Measurements from ENCODE around the gene CLEC3B.
"Not testable (repeated sequence)": the region's sequence is repeated elsewhere in the genome, so short reads cannot be mapped to it uniquely, and the experiment has no call there.

Gene CLEC3B

DNA sequence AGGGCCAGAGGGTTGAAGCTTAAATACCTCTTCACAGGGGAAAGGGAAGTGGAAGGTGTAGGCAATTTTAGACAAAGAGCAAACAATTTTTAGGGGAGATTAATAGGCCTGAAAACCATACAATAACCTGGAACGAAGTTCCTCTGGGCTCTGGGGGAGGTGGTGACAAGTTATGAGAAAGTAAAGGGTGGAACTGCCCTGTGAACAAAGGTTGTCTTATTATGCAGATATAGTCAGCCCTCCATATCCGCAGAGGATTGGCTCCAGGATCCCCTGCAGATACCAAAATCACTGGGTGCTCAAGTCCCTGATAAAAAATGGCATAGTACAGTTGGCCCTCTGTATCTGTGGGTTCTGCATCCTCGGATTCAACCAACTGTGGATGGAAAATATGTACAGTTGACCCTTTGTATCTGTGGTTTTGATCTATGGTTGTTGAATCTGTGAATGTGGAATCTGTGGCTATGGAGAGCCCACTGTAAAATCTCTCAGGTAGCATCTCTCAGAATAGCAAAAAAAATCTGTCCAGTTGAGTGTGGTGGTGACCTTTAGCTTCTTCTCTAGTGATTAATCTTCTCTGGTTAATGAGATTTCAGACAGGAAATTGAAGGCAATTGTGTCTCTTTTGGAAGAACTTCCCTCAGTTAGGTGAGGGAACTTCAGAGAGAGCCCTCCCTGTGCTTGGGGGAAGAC lies 40.2 kb downstream of the CLEC3B start:
- DNase-seq (ENCODE audit: low spot score): no peak

DNA sequence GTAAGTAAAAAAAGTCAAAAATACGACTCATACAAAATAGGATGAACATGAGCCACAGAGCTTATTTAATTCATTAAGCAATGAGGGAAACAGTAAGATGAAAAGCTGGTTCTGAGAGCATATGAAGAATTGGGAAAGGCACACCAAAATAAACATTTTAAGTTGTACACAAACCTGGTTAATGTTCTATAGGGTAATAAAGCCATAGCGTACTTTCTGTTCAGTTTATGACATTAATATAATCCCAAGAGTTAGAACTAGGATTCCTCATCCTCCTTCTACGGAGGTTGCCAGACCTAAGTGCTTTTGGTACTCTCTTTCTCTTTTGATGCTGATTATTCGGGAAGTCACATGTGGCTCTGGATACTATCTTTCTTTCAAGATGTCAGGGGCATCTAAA lies 41.4 kb downstream of the CLEC3B start:
- no peak for DNase-seq (ENCODE audit: low spot score)

DNA sequence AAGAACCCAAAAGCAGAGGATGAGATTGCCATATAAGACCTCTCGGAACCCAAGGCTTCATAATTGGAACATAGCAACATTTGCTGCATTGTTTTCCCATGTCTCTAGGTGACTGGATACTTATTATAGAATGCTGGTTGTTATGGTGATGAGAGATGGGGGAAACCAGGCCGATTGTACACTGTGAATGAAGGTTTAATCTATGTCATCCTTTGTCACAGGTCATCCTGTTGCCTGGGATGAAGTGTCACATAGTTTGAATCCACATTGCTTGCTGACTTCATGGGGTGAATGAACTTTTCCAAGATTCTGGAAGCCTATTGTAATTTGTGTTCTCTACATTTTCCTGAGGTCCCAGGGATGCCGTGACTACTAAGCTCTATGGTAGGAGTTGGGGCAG lies 41.8 kb downstream of the CLEC3B start:
- no peak for DNase-seq (ENCODE audit: low spot score)

DNA sequence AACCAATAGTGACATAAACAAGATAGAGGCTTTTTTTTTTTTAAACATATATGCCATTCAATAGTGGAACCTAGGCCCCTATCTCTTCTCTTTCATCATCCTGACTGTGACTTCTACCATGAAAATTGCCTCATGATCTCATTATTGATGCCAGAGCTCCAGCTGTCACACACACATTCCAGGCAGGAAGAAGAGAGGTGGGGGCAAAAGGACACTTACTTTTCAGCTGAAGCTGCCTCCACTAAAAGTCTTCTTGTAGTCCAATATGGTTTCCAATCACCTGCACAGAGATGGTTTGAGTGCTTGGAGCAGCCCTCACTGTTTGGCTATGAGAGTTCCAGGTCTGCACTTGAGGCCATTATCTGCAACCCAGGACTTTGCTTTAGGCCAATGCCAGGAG lies 45.0 kb downstream of the CLEC3B start:
- DNase-seq (ENCODE audit: low spot score): no peak

DNA sequence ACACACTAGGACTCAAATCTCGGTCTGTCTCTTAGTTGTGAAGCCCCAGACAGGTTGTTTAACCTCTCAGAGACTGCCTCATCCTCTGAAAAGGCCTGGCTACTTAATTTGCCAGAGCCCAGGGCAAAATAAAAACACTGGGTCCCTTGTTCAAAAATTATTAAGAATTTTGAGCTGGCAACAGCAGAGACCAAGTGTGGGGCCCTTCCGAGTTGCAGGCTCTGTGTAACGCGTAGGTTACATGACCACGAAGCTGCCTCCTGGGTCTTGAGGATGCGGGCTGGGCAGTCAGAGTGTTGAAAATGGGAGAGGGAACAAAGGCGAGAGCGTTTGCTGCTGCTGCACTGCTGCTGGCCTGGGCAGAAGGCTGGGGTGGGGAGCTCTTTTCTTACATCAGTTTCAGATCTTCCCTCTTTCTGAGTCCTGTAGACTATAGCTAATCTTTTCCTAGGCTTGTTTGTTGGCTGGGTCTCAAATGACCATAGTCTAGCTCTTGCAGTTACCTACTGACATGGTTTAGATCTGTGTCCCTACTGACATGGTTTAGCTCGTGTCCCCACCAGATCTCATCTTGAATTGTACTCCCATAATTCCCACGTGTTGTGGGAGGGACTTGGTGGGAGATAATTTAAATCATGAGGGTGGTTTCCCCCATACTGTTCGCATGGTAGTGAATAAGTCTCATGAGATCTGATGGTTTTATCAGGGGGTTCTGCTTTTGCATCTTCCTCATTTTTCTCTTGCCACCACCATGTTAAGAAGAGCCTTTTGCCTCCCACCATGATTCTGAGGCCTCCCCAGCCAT lies 49.9 kb downstream of the CLEC3B start:
- no peak for DNase-seq (ENCODE audit: low spot score)

DNA sequence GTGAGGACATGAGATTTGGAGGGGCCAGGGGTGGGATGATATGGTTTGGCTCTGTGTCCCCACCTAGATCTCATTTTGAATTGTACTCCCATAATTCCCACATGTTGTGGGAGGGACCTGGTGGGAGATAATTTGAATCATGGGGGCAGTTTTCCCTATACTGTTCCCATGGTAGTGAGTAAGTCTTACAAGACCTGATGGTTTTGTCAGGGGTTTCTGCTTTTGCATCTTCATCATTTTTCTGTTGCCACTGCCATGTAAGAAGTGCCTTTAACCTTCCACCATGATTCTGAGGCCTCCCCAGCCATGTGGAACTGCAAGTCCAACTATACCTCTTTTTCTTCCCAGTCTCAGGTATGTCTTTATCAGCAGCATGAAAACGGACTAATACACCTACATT lies 52.2 kb downstream of the CLEC3B start:
- not testable (repeated sequence) for DNase-seq (ENCODE audit: low spot score)

DNA sequence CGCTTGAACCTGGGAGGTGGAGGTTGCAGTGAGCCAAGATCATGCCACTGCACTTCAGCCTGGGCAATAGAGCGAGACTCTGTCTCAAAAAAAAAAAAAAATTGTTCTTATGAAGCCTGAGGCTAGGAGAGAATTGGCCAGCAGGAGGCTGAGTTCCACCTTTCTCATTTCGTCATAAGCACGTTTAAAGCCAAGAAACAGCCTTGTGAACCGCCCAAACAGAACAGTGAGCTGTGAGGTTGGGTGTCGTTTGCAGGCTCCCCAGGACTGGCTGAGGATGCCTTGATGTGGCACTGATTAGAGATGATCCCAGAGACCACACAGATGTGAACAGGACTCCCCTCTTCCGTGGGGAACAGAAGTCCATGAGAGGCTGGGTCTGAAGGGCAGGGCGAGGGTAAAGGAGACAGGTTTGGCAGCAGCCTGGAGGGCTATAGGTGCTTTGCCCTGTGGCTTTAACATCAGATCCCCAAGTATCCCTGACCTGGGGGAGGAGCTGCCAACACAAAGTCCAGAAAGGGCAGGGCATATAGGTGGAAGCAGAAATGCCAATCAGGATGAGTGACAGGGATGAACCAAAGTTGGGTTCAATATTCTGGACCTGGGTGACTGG lies 52.9 kb downstream of the CLEC3B start:
- no peak for DNase-seq (ENCODE audit: low spot score)

DNA sequence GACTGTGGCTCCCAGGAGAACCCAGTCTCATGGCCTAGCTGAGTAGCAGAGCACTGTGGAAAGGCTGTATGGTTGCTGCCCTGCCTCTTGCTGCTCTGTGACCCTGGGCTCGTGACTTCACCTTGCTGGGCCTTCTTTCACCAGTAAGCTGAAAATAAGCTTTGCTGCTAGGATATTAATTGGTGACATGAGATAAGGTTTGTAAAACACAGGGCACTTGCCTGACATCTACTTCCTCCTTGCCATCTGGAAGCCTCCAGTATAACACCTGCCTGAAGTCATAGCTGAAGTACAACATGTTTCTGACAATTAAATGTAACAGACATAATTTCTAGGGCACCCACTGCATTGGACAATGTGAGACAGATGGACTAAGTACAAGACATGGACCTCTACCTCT lies 53.6 kb downstream of the CLEC3B start:
- DNase-seq (ENCODE audit: low spot score): no peak

DNA sequence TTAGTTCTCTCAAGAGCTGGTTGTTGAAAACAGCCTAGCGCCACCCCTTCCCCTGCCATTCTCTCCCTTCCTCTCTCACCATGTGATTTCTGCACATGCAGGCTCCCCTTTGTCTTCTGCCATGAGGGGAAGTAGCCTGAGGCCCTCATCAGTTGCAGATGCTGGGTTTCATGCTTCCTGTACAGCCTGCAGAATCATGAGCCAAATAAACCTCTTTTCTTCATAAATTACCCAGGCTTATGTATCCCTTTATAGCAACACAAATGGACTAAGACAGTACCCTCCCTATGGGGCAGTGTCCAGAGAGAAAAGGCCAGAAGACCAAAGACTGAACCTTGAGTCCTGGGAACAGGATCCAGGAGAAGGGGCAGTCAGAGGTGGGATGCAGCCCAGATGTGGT lies 54.7 kb downstream of the CLEC3B start:
- DNase-seq (ENCODE audit: low spot score): no peak

DNA sequence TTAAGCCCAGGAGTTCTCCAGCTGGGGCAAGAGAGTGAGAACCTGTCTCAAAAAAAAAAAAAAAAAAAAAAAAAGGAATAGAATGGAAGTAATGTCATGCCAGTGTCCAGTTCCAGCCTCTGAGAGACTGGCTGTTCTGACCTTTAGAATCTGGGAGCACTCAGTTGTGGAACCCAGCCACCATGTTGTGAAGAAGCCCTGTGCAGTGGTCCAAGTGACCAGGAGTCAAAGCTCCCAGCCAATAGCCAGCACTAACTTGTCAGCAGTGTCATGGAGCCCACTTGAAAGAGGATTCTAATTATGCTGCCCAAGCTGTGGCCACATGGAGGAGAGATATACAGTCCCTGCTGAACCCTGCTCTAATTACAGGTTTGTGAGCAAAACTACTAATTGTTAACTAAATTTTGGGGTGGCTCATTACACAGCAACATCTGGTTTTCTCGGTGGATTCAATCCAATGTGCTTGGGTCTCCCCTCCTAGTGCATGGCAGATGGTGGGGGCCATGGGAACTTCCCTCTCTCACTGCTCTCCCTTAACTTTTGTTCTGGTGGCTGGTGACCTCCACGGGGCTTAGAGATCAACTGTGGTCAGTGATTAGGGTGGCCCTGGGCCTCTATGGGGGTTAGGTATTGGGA lies 55.5 kb downstream of the CLEC3B start:
- DNase-seq (ENCODE audit: low spot score): no peak

DNA sequence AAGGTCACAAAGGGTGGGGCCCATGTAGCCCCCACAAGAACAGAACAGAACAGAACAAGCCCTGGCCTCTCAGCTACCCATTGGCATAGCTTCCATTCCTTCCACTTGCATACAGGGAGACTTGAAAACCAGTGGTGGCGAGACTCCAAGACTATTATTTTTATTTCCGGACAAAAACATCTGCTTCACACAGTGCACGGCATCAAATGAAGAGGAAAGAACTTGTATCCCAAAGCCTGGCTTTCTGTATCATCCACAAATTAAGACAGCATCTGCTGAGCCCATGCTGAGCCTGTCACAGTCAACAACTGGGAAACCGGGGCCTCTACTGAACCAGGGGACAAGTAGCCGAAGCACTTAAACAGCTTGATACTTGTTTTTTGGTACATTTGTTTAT lies 56.0 kb downstream of the CLEC3B start:
- DNase-seq (ENCODE audit: low spot score): no peak

DNA sequence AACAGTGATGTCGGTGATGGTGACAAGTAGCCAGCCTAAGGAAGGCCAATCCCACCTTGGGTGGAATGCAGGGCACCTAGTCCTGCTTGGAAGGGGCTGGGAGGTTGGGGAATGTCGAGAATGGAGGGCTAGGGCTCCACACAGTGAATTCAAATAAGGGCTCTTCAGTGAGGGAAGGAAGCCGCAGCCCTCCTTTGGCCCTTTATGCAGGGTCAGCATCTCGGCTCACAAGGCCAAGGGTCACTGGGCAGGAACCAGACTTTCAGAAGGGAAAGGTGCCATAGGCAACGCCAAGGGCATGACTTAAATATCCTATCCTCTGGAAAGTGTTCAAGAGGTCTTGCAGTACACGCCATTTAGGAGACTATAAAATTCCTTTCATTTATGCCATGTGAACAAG lies 56.9 kb downstream of the CLEC3B start:
- DNase-seq (ENCODE audit: low spot score): no peak

DNA sequence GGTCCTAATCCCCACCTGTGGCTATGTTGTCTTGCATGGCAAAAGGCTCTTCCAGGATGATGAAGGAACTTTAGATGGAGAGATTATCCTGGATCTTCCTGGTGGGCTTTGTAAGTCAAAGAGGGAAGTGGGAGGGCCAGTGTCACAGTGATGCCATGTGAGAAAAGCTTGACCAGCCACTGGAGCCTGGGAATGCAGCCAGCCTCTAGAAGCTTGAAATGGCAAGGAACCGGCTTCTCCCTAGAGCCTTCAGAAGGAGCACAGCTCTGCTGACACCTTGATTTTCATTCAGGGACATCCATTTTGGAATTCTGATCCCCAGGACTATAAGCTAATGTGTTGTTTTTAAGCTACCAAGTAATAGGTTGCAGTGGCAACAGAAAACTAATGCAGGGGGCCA lies 58.3 kb downstream of the CLEC3B start:
- DNase-seq (ENCODE audit: low spot score): no peak

DNA sequence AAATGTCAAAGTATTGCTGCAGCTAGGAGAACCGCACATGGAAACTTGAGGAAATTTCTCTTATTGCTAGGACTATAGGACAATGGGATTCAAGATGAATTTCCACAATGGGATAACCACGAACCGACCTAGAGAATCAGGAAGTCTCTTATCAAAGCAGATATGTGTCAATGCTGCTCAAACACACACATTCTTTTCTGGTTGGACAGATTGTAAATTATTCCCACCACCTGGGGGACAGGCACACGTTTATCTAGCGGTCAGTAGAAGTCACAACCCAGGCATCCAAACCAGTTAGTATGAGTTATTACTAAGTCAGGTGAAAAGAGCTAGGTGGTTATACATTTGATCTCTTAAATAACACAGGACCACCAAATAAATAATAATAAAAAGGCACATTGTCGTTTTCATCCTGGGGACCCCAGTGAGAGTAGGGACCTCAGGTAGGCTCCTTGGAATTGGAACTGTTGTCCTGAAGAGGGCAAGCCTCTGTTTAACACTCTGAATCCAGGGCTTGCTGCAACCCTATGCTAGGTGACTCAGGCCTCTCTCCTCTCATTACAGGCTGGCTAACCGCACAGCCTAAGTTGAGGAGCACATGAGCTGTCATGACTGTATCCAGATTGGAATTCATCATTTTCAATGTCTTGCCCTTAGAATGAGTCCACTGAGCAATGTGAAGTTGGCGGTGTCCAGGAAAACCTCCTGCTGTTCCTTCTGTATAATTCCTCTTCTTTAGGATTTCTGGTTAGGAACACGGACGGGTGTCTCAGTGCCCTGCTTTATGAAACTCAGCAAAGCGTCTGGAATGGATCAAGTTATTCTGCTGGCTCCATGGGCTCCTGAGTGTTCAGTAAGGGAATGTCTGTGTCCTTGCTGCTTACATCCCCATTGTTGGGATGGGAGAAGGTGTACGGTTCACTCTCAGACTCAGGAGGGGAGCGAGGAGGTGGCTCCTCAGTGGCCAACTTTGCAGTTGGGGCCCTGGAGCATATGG lies 59.0 kb downstream of the CLEC3B start:
- no peak for DNase-seq (ENCODE audit: low spot score)
